A673 (cell line): ENCODE data around the gene CPPED1.

ENCODE experiments used
- CTCF ChIP-seq: fragments of 300-800, 200-600 bp; sonication (generic); conservative IDR thresholded peaks from 2 replicates; pipeline ENCODE4 v1.5.1; 2017; ENCODE audit warnings: low read depth, mild to moderate bottlenecking, antibody characterized with exemption, low read length, moderate library complexity, mixed read lengths
- EZH2 ChIP-seq: fragments of 200-600 bp; sonication (generic); IDR thresholded peaks from 2 replicates; pipeline ENCODE4 v1.6.1; 2017; ENCODE audit warnings: borderline replicate concordance, low read depth, mild to moderate bottlenecking, mixed read lengths, antibody characterized with exemption, low read length; ENCODE audit not compliant: poor library complexity, severe bottlenecking

GRCh38 chr16:12682432-12683165 lies 121.1 kb downstream of the CPPED1 start:
- no peak for TF ChIP-seq CTCF
- TF ChIP-seq EZH2, result no peak
